Transverse colon (tissue), 4 donors: ENCODE results near the gene MAGI1. TPM values are rescaled to one million over a fixed set of nuclear protein-coding genes. Genes with fewer than 3 reads are reported as not detected.

ENCODE experiments used
- DNase-seq: peaks from one replicate; pipeline ENCODE4 v3.0.0-alpha.2; 2019
- H3K27ac ChIP-seq, 4 donors: fragments of 200-600 bp; sonication (generic); 2 replicates each; pipeline ENCODE4 v1.5.1; 2016 to 2018; ENCODE audit warnings: inconsistent platforms in 4 of 4
- H3K27me3 ChIP-seq: fragments of 200-600 bp; sonication (generic); 2 replicates; pipeline ENCODE4 v1.5.1; 2017; ENCODE audit warnings: inconsistent platforms
- H3K36me3 ChIP-seq, 4 donors: fragments of 200-600 bp; sonication (generic); 2 replicates each; pipeline ENCODE4 v1.5.1; 2017 to 2019; ENCODE audit warnings: inconsistent platforms in 4 of 4
- H3K4me1 ChIP-seq, 4 donors: fragments of 200-600 bp; sonication (generic); 2 replicates each; pipeline ENCODE4 v1.5.1; 2017 to 2020; ENCODE audit warnings: inconsistent platforms in 4 of 4
- H3K4me3 ChIP-seq, 4 donors: fragments of 200-600 bp; sonication (generic); 1 replicate in 1 of 4; 2 replicates in 3 of 4; pipeline versions ENCODE4 v1.5.1 to v1.6.1; 2017 to 2019; ENCODE audit warnings: inconsistent platforms in 4 of 4
- H3K9me3 ChIP-seq, 2 donors: fragments of 200-600 bp; sonication (generic); 2 replicates each; pipeline ENCODE4 v1.5.1; 2017 to 2019; ENCODE audit warnings: inconsistent platforms in 2 of 2
- CTCF ChIP-seq, 5 experiments: fragments of 200-600 bp in 3 of 5; fragments of 450-650 bp in 2 of 5; sonication (generic) in 3 of 5; IDR thresholded peaks; 1 replicate in 2 of 5; 2 replicates in 3 of 5; pipeline ENCODE4 v1.5.1; 2016 to 2017; ENCODE audit warnings: antibody characterized with exemption in 5 of 5, inconsistent platforms in 3 of 5, mild to moderate bottlenecking in 2 of 5, moderate library complexity in 1 of 5
- EP300 ChIP-seq: sonication (generic); formaldehyde crosslinking; IDR thresholded peaks from one replicate; pipeline ENCODE4 v1.6.1; 2017; ENCODE audit warnings: antibody characterized with exemption, low read depth
- POLR2A ChIP-seq: fragments of 450-650 bp; IDR thresholded peaks from one replicate; pipeline ENCODE4 v1.6.1; 2016; ENCODE audit warnings: antibody characterized with exemption, mild to moderate bottlenecking, moderate library complexity
- POLR2AphosphoS5 ChIP-seq, 3 donors: sonication (generic); formaldehyde crosslinking; IDR thresholded peaks; one replicate each; pipeline ENCODE4 v1.6.1; 2016; ENCODE audit warnings: antibody characterized with exemption in 3 of 3
- WGBS, 2 donors: methylation state at CpG; one replicate each; pipeline ENCODE4 v1.1.5; 2018; ENCODE audit warnings: low coverage in 1 of 2; 5-methylcytosine and 5-hydroxymethylcytosine counted together
- in situ Hi-C, 4 donors: fragments of 200-750 bp; cut with MboI; loops; one replicate each; pipeline versions ENCODE4 v1.15.0 to v1.15.1; 2017; ENCODE audit warnings: low sequenced_read_pairs in 3 of 4, low pct_ligation_motif_present in 1 of 4, low pct_unique_long_range_greater_than_20kb in 1 of 4
- intact Hi-C: fragments of 100-400 bp; cut with DNase I; formaldehyde crosslinking; loops from one replicate; pipeline ENCODE4 v1.15.1; 2023; ENCODE audit warnings: low total_unique reads
- total RNA-seq, 4 donors: library from RNA; depleted of rRNA; stranded (reverse); fragments of >200 nt; gene quantifications; one replicate each; pipeline ENCODE4 v1.1.0, GENCODE V29; 2016

MAGI1 gene
- total RNA-seq, 4 donors from 2014 or later = 50.8 to 190 (median 67.4) TPM

GRCh38 chr3:65712140-65712539, 326.6 kb downstream of the MAGI1 start:
- Histone ChIP-seq H3K4me1 (no peaks in the 10 kb centered on the region), H3K9me3 (no peaks in the 10 kb centered on the region), H3K36me3 (no peaks in the 10 kb centered on the region), H3K4me3 (no peak overlapping the region), H3K27ac (no peak overlapping the region), H3K27me3 (no peaks in the 10 kb centered on the region)
- TF ChIP-seq EP300 (no peak), POLR2A (no peak), POLR2AphosphoS5 (IDR thresholded peaks at IDR 0.05) (no peak), CTCF (IDR thresholded peaks at IDR 0.05) (no peak)
- in situ Hi-C loops (no loop called here), intact Hi-C loops (no loop called here)
- WGBS, 2 donors = 56 to 86% methylated on average over 3 to 5 of the region's 5 CpGs
- no peak for DNase-seq

- 77 to 80% methylated on average over 6 to 13 of the region's 13 CpGs for WGBS, 2 donors
- in situ Hi-C loops = no loop called here
- Histone ChIP-seq H3K27me3 (no peaks in the 10 kb centered on the region), H3K4me3 (no peak overlapping the region), H3K4me1 (no peaks in the 10 kb centered on the region), H3K36me3 (no peaks in the 10 kb centered on the region), H3K27ac (no peak overlapping the region), H3K9me3 (no peaks in the 10 kb centered on the region)
- TF ChIP-seq POLR2A (no peak), POLR2AphosphoS5 (IDR thresholded peaks at IDR 0.05) (no peak), EP300 (no peak), CTCF (IDR thresholded peaks at IDR 0.05) (no peak)
- no peak for DNase-seq
- intact Hi-C loops = no loop called here
Observed at GRCh38 chr3:65706776-65707568, 331.7 kb downstream of the MAGI1 start.

- DNase-seq = no peak
- Histone ChIP-seq H3K4me1 (no peaks in the 10 kb centered on the region), H3K9me3 (no peaks in the 10 kb centered on the region), H3K4me3 (no peak overlapping the region), H3K36me3 (no peaks in the 10 kb centered on the region), H3K27me3 (no peaks in the 10 kb centered on the region), H3K27ac (no peak overlapping the region)
- WGBS, 2 donors = 67 to 82% methylated on average over 2 to 4 of the region's 4 CpGs
- intact Hi-C loops (no loop called here), in situ Hi-C loops (no loop called here)
- TF ChIP-seq POLR2A (no peak), POLR2AphosphoS5 (IDR thresholded peaks at IDR 0.05) (no peak), CTCF (IDR thresholded peaks at IDR 0.05) (no peak), EP300 (no peak)
Observed at GRCh38 chr3:65706301-65706700, 332.4 kb downstream of the MAGI1 start.

- no peak for DNase-seq
- intact Hi-C loops = no loop called here
- H3K36me3 ChIP-seq = no peaks in the 10 kb centered on the region
- in situ Hi-C loops = no loop called here
- WGBS, 2 donors = 57 to 83% methylated on average over 1 to 2 of the region's 2 CpGs
- H3K4me3 ChIP-seq = no peak overlapping the region
- no peak for TF ChIP-seq POLR2A
- TF ChIP-seq EP300 = no peak
- no peak for TF ChIP-seq POLR2AphosphoS5 (IDR thresholded peaks at IDR 0.05)
- TF ChIP-seq CTCF (IDR thresholded peaks at IDR 0.05) = no peak
- no peaks in the 10 kb centered on the region for H3K27me3 ChIP-seq
- H3K9me3 ChIP-seq = no peaks in the 10 kb centered on the region
- no peak overlapping the region for H3K27ac ChIP-seq
- H3K4me1 ChIP-seq = no peaks in the 10 kb centered on the region
Observed at GRCh38 chr3:65703820-65704219, 334.9 kb downstream of the MAGI1 start.
